Mesothelial cell of epicardium (in vitro differentiated cells): ENCODE data around the gene CTNND2. TPM values are rescaled to one million over a fixed set of nuclear protein-coding genes. Genes with fewer than 3 reads are reported as not detected.

Source experiments
- DNase-seq, 2 experiments: peaks; one replicate each; pipeline ENCODE4 v3.0.0; 2021; ENCODE audit warnings: low spot score in 2 of 2; ENCODE audit not compliant: unreplicated experiment in 2 of 2
- H3K27ac Mint-ChIP-seq: 2 replicates; pipeline ENCODE4 v1.8.0; 2021; ENCODE audit warnings: mixed read lengths
- H3K27me3 Mint-ChIP-seq: 2 replicates; pipeline ENCODE4 v1.8.0; 2021; ENCODE audit warnings: low read depth, mixed read lengths
- H3K36me3 Mint-ChIP-seq: 2 replicates; pipeline ENCODE4 v1.8.0; 2021; ENCODE audit warnings: mixed read lengths
- H3K4me1 Mint-ChIP-seq: 2 replicates; pipeline ENCODE4 v1.8.0; 2021; ENCODE audit warnings: mixed read lengths
- H3K4me3 Mint-ChIP-seq: 2 replicates; pipeline ENCODE4 v1.8.0; 2021; ENCODE audit warnings: mild to moderate bottlenecking, moderate library complexity, mixed read lengths
- H3K9me3 Mint-ChIP-seq: 2 replicates; pipeline ENCODE4 v1.8.0; 2021; ENCODE audit warnings: mixed read lengths
- CTCF ChIP-seq: fragments of 200-600 bp; sonication (generic); IDR thresholded peaks from one replicate; pipeline ENCODE4 v1.5.0; 2021; ENCODE audit warnings: antibody characterized with exemption; ENCODE audit not compliant: unreplicated experiment
- total RNA-seq: library from RNA; stranded (reverse); gene quantifications from 3 replicates; pipeline ENCODE4 v1.2.1, GENCODE V29; 2021

Gene CTNND2
- total RNA-seq, 1 donor from 2014 or later: 7.9 TPM

- Mint-ChIP-seq H3K4me3 (no peak overlapping the region), H3K27ac (no peak overlapping the region)
- no peak for DNase-seq
These were observed 408.0 kb downstream of the CTNND2 start for GRCh38 chr5:11496137-11496719.

DNA sequence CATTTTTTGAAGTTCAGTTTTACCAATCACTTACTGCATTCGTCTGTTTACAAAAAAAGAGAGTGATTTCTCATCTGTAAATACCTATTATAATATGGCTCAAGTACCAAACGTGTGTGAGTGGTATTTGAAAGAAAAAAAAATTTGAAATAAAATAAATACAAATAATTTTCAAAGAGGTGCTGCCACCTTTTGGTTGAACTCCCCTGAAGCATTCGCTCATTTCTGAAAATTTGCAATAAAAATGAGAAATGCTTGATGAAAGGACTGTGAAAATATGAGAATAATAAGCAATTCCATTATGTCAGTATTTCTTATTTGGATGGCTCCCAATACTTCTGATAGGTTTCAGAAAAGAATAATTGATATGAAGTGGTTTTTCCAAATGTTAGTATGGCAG, 409.9 kb downstream of the CTNND2 start:
- no peak overlapping the region for H3K4me3 Mint-ChIP-seq
- H3K4me1 Mint-ChIP-seq: peaks cover 4% of the 10 kb centered on the region
- peak; percentile 43 for TF ChIP-seq CTCF
- H3K27me3 Mint-ChIP-seq: no peaks in the 10 kb centered on the region
- DNase-seq: no peak
- no peaks in the 10 kb centered on the region for H3K9me3 Mint-ChIP-seq
- no peaks in the 10 kb centered on the region for H3K36me3 Mint-ChIP-seq
- no peak overlapping the region for H3K27ac Mint-ChIP-seq

More at GRCh38 chr5:11496137-11496719, 408.0 kb downstream of the CTNND2 start:
- Mint-ChIP-seq H3K36me3 (no peaks in the 10 kb centered on the region), H3K9me3 (no peaks in the 10 kb centered on the region), H3K27me3 (no peaks in the 10 kb centered on the region), H3K4me1 (peaks cover 4% of the 10 kb centered on the region)
- TF ChIP-seq CTCF: no peak

DNA sequence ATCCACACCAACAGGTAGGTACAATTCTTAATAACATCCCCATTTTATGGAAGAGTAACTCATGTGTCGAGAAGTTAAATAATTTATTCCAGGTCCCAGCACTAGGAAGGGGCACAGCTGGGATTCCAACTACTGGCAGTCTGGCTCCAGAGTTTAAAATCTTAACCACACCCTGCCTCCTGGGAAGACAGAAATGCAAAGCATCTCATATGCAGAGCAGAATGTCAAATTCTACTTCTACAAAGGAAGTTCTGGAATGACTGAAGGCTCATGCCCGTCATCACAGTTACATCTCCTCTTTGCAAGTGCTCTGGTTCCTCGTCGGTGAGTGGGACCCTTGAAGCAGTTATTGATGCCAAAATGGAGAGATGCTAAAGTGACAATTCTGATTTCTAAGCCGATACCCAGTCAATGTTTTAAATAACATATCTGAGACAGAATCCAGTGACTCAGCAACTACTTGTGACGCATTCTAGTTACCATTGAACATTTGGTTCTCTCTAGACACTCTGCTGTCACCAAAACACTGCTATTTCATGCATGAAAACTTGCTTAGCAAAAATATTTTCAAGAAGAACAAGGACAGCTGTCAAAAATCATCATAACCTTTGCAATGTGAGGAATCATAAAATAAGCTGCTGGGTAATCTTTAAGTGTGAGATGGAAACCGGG, 412.7 kb downstream of the CTNND2 start:
- H3K36me3 Mint-ChIP-seq: no peaks in the 10 kb centered on the region
- H3K9me3 Mint-ChIP-seq: no peaks in the 10 kb centered on the region
- no peak overlapping the region for H3K4me3 Mint-ChIP-seq
- no peaks in the 10 kb centered on the region for H3K27me3 Mint-ChIP-seq
- no peak for TF ChIP-seq CTCF
- peaks cover 4% of the 10 kb centered on the region for H3K4me1 Mint-ChIP-seq
- H3K27ac Mint-ChIP-seq: no peak overlapping the region
- DNase-seq: no peak

DNA sequence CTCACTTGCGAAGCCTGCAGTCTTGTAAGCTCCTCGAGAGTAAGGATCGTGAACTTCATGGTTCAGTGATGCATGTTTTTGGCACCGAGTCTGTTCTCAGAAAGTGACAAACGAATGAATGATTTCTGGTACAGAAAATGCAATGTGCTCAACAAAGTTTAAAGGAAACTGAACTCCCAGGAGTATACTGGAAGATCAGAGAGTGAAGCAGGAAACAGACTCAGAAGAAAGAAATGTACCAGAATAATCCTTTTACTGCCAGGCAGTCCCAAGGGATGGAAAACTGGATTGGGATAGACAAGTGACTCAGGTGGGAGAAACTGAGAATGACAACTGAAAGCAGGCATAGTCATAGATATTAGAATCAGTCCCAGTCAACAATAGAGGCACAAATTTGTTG, 420.6 kb downstream of the CTNND2 start:
- H3K36me3 Mint-ChIP-seq: no peaks in the 10 kb centered on the region
- H3K27ac Mint-ChIP-seq: no peak overlapping the region
- no peak for DNase-seq
- H3K4me1 Mint-ChIP-seq: no peaks in the 10 kb centered on the region
- TF ChIP-seq CTCF: no peak
- no peak overlapping the region for H3K4me3 Mint-ChIP-seq
- H3K27me3 Mint-ChIP-seq: no peaks in the 10 kb centered on the region
- no peaks in the 10 kb centered on the region for H3K9me3 Mint-ChIP-seq

DNA sequence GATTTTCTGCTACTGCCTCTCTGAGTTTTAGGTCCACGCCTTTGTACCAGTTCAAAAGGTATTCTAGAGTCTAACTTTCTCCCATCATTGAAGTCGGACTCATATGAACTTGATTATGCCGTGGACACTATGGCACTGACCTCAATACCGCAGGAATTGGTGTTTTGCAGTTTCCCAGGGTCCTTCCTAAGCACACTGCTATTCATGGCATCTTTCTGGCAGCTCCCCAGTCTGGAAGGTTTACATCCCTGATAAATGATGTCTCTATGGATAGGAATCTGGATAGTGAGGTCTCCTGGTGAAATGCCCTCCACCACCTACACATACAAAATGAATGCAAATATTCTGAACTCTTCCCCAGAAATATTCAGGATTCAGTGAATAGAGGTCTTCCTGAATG, 422.2 kb downstream of the CTNND2 start:
- Mint-ChIP-seq H3K27me3 (no peaks in the 10 kb centered on the region), H3K36me3 (no peaks in the 10 kb centered on the region), H3K4me3 (no peak overlapping the region), H3K27ac (no peak overlapping the region), H3K9me3 (no peaks in the 10 kb centered on the region), H3K4me1 (no peaks in the 10 kb centered on the region)
- no peak for TF ChIP-seq CTCF
- no peak for DNase-seq
